HCT116 (cell line): ENCODE measurements around the gene ZNF628. TPM values are rescaled to one million over a fixed set of nuclear protein-coding genes. Genes with fewer than 3 reads are reported as not detected.

ENCODE experiments used
- ATAC-seq: fragments of 200-7000 bp; cut with Tn5 transposase; 2 replicates; pipeline ENCODE4 v1.9.1; 2020; ENCODE audit warnings: mild to moderate bottlenecking, moderate library complexity
- BruUV-seq: library from RNA; stranded (reverse); fragments of 400-500 nt; replicated peaks from 2 replicates; lab custom pipeline; 2021; lab: Mats Ljungman, UMichigan
- CTCF ChIA-PET: fragments of 300-600 bp; sonication (Branson Sonifier 250); formaldehyde crosslinking; loops from one replicate; lab custom pipeline; 2021; ENCODE audit warnings: antibody characterized with exemption; lab: Charles Lee
- POLR2A ChIA-PET: fragments of 300-600, 350-600 bp; sonication (Branson Sonifier 250); formaldehyde crosslinking; loops from one replicate; lab custom pipeline; 2021; ENCODE audit warnings: antibody characterized with exemption; lab: Charles Lee
- RAD21 ChIA-PET, 2 experiments: fragments of 300-600 bp; sonication (Branson Sonifier 250); formaldehyde crosslinking; loops; one replicate each; lab custom pipeline; 2023; ENCODE audit warnings: low total read pairs in 2 of 2; ENCODE audit not compliant: uncharacterized antibody in 2 of 2, unreplicated experiment in 2 of 2, low non-redundant PET in 1 of 2; lab: Charles Lee
- DNase-seq: peaks from one replicate; pipeline ENCODE4 v3.0.0-alpha.2; 2010; ENCODE audit warnings: low read depth, low spot score
- H2AFZ ChIP-seq: fragments of 200-600 bp; shearing (Covaris generic), sonication (generic); 2 replicates; pipeline ENCODE4 v1.6.1; 2017; ENCODE audit warnings: low read depth, mixed run types, mixed read lengths, antibody characterized with exemption, low read length; ENCODE audit not compliant: poor library complexity, severe bottlenecking
- H3K27ac ChIP-seq: 2 replicates; pipeline ENCODE4 v1.5.1; 2012; ENCODE audit warnings: low read depth, low read length
- H3K27me3 ChIP-seq: fragments of 200-600 bp; sonication (generic); 2 replicates; pipeline ENCODE4 v1.6.1; 2016; ENCODE audit warnings: mixed run types, low read length, mixed read lengths; ENCODE audit not compliant: insufficient read depth
- H3K36me3 ChIP-seq, 2 experiments: fragments of 200-500 bp in 1 of 2; fragments of 200-600 bp in 1 of 2; sonication (Bioruptor generic) in 1 of 2; sonication (generic) in 1 of 2; 2 replicates each; pipeline versions ENCODE4 v1.5.1 to v1.6.1; 2014 to 2016; ENCODE audit warnings: low read length in 2 of 2, inconsistent platforms in 1 of 2, mixed read lengths in 1 of 2, mixed run types in 1 of 2; ENCODE audit not compliant: insufficient read depth in 2 of 2, control insufficient read depth in 1 of 2
- H3K4me1 ChIP-seq, 2 experiments: fragments of 200-600 bp in 1 of 2; sonication (generic) in 1 of 2; 2 replicates each; pipeline versions ENCODE4 v1.5.1 to v1.6.1; 2012 to 2017; ENCODE audit warnings: low read length in 2 of 2, inconsistent platforms in 1 of 2, mild to moderate bottlenecking in 1 of 2, mixed read lengths in 1 of 2, mixed run types in 1 of 2, moderate library complexity in 1 of 2; ENCODE audit not compliant: insufficient read depth in 2 of 2, control insufficient read depth in 1 of 2
- H3K4me2 ChIP-seq: fragments of 200-600 bp; sonication (generic); 2 replicates; pipeline ENCODE4 v1.6.1; 2017; ENCODE audit warnings: mixed run types, low read length, mixed read lengths
- H3K4me3 ChIP-seq, 2 experiments: fragments of 200-600 bp in 1 of 2; sonication (generic) in 1 of 2; replicated peaks in 1 of 2; 2 replicates each; pipeline ENCODE4 v1.5.1; 2011 to 2016; ENCODE audit warnings: low read length in 2 of 2, control low read depth in 1 of 2, low read depth in 1 of 2, mild to moderate bottlenecking in 1 of 2, mixed read lengths in 1 of 2, mixed run types in 1 of 2
- H3K79me2 ChIP-seq: fragments of 200-600 bp; sonication (generic); 2 replicates; pipeline ENCODE4 v1.6.1; 2017; ENCODE audit warnings: mild to moderate bottlenecking, mixed run types, low read length, moderate library complexity, mixed read lengths; ENCODE audit not compliant: insufficient read depth
- H3K9ac ChIP-seq: fragments of 200-600 bp; sonication (generic); 2 replicates; pipeline ENCODE4 v1.6.1; 2016; ENCODE audit warnings: low read length, mixed read lengths
- H3K9me2 ChIP-seq: fragments of 200-600 bp; sonication (generic), shearing (Covaris generic); 2 replicates; pipeline ENCODE4 v1.6.1; 2017; ENCODE audit warnings: mixed run types, mild to moderate bottlenecking, moderate library complexity; ENCODE audit not compliant: insufficient read depth
- H3K9me3 ChIP-seq, 2 experiments: fragments of 200-500 bp in 1 of 2; fragments of 200-600 bp in 1 of 2; sonication (Bioruptor generic) in 1 of 2; sonication (generic) in 1 of 2; 2 replicates each; pipeline ENCODE4 v1.6.1; 2014 to 2017; ENCODE audit warnings: low read length in 2 of 2, mixed read lengths in 2 of 2, inconsistent platforms in 1 of 2, low read depth in 1 of 2, mild to moderate bottlenecking in 1 of 2, mixed run types in 1 of 2, moderate library complexity in 1 of 2; ENCODE audit not compliant: control insufficient read depth in 1 of 2, insufficient read depth in 1 of 2
- H4K20me1 ChIP-seq: fragments of 200-600 bp; sonication (generic), shearing (Covaris generic); 2 replicates; pipeline ENCODE4 v1.6.1; 2017; ENCODE audit warnings: mixed run types, mild to moderate bottlenecking, moderate library complexity; ENCODE audit not compliant: insufficient read depth
- EZH2 ChIP-seq: fragments of 200-600 bp; sonication (generic); IDR thresholded peaks from 2 replicates; pipeline ENCODE4 v1.6.1; 2017; ENCODE audit warnings: antibody characterized with exemption, mixed run types
- EZH2phosphoT487 ChIP-seq: fragments of 200-600 bp; IDR thresholded peaks from 2 replicates; pipeline ENCODE4 v1.6.1; 2018; ENCODE audit warnings: antibody characterized with exemption, borderline replicate concordance
- FOSL1 ChIP-seq: IDR thresholded peaks from 2 replicates; pipeline ENCODE4 v1.6.1; 2012; ENCODE audit warnings: low read depth
- JUND ChIP-seq: IDR thresholded peaks from 2 replicates; pipeline ENCODE4 v1.6.1; 2012
- POLR2A ChIP-seq: IDR thresholded peaks from 2 replicates; pipeline ENCODE4 v1.7.0; 2011; ENCODE audit warnings: borderline replicate concordance; ENCODE audit not compliant: insufficient read depth, insufficient read length; ENCODE audit errors: extremely low read depth
- POLR2AphosphoS5 ChIP-seq: IDR thresholded peaks from 2 replicates; pipeline ENCODE4 v1.6.1; 2011; ENCODE audit warnings: mild to moderate bottlenecking, low read depth, low read length, moderate library complexity
- SIN3A ChIP-seq: IDR thresholded peaks from 2 replicates; pipeline ENCODE4 v1.6.1; 2012; ENCODE audit warnings: low read depth
- SP1 ChIP-seq: IDR thresholded peaks from 2 replicates; pipeline ENCODE4 v1.6.1; 2012; ENCODE audit warnings: low read depth
- TCF7L2 ChIP-seq: IDR thresholded peaks from 2 replicates; pipeline ENCODE4 v1.7.0; 2011; ENCODE audit warnings: borderline replicate concordance, inconsistent platforms; ENCODE audit not compliant: insufficient read depth, insufficient read length; ENCODE audit errors: extremely low read depth
- YY1 ChIP-seq: IDR thresholded peaks from 2 replicates; pipeline ENCODE4 v1.6.1; 2011; ENCODE audit warnings: low read length, low read depth, moderate library complexity, mild to moderate bottlenecking; ENCODE audit not compliant: insufficient replicate concordance; ENCODE audit errors: extremely low read depth
- ZFX ChIP-seq: fragments of 450-650 bp; IDR thresholded peaks from 2 replicates; pipeline ENCODE4 v1.6.1; 2017
- ZNF274 ChIP-seq: fragments of 200-500 bp; sonication (Bioruptor generic); IDR thresholded peaks from 2 replicates; pipeline ENCODE4 v1.6.1; 2014; ENCODE audit warnings: mild to moderate bottlenecking, low read depth, low read length, inconsistent platforms
- intact Hi-C: fragments of 100-400 bp; cut with micrococcal nuclease; formaldehyde crosslinking; loops from 2 replicates; pipeline ENCODE4 v1.10.0; 2022
- total RNA-seq: library from RNA; stranded (reverse); gene quantifications from one replicate; pipeline ENCODE4 v1.2.1, GENCODE V29; 2021; ENCODE audit not compliant: unreplicated experiment
- TF ChIP-seq, protein P1 (sequence below): IDR thresholded peaks from 2 replicates; pipeline ENCODE4 v1.6.1; 2012
- TF ChIP-seq, protein P2 (sequence below): IDR thresholded peaks from 2 replicates; pipeline ENCODE4 v1.6.1; 2012; ENCODE audit warnings: low read depth
- TF ChIP-seq, protein P3 (sequence below): IDR thresholded peaks from 2 replicates; pipeline ENCODE4 v1.6.1; 2012

Gene ZNF628
- total RNA-seq, 1 experiment from 2014 or later: 14.9 TPM

DNA sequence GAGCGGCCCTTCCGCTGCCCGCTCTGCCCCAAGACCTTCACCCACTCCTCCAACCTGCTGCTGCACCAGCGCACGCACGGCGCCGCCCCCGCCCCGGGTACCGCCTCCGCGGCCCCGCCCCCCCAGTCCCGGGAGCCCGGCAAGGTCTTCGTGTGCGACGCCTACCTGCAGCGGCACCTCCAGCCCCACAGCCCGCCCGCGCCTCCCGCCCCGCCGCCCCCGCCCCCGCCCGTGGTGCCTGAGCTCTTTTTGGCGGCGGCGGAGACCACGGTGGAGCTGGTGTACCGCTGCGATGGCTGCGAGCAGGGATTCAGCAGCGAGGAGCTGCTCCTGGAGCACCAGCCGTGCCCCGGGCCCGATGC, 5.4 kb downstream of the ZNF628 start:
- ATAC-seq: no peak
- no TSS peak for BruUV-seq
- ChIA-PET RAD21 (no interaction called here), CTCF (no interaction called here), POLR2A (no interaction called here)
- DNase-seq: no peak
- H3K4me3 ChIP-seq: no peak overlapping the region
- no peak overlapping the region for H3K27ac ChIP-seq
- H3K36me3 ChIP-seq: no peaks in the 10 kb centered on the region
- H3K4me2 ChIP-seq: no peak overlapping the region
- H3K9ac ChIP-seq: no peak overlapping the region
- H3K27me3 ChIP-seq: no peaks in the 10 kb centered on the region
- H2AFZ ChIP-seq: no peak overlapping the region
- TF ChIP-seq, protein P1, sequence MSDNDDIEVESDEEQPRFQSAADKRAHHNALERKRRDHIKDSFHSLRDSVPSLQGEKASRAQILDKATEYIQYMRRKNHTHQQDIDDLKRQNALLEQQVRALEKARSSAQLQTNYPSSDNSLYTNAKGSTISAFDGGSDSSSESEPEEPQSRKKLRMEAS: no peak
- TF ChIP-seq ZNF274 (no peak), SIN3A (no peak), SP1 (no peak), FOSL1 (no peak), POLR2A (no peak), EZH2phosphoT487 (no peak), EZH2 (no peak), ZFX (no peak), YY1 (no peak), JUND (no peak), POLR2AphosphoS5 (no peak), TCF7L2 (no peak)
- TF ChIP-seq, protein P2, sequence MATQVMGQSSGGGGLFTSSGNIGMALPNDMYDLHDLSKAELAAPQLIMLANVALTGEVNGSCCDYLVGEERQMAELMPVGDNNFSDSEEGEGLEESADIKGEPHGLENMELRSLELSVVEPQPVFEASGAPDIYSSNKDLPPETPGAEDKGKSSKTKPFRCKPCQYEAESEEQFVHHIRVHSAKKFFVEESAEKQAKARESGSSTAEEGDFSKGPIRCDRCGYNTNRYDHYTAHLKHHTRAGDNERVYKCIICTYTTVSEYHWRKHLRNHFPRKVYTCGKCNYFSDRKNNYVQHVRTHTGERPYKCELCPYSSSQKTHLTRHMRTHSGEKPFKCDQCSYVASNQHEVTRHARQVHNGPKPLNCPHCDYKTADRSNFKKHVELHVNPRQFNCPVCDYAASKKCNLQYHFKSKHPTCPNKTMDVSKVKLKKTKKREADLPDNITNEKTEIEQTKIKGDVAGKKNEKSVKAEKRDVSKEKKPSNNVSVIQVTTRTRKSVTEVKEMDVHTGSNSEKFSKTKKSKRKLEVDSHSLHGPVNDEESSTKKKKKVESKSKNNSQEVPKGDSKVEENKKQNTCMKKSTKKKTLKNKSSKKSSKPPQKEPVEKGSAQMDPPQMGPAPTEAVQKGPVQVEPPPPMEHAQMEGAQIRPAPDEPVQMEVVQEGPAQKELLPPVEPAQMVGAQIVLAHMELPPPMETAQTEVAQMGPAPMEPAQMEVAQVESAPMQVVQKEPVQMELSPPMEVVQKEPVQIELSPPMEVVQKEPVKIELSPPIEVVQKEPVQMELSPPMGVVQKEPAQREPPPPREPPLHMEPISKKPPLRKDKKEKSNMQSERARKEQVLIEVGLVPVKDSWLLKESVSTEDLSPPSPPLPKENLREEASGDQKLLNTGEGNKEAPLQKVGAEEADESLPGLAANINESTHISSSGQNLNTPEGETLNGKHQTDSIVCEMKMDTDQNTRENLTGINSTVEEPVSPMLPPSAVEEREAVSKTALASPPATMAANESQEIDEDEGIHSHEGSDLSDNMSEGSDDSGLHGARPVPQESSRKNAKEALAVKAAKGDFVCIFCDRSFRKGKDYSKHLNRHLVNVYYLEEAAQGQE: no peak
- TF ChIP-seq, protein P3, sequence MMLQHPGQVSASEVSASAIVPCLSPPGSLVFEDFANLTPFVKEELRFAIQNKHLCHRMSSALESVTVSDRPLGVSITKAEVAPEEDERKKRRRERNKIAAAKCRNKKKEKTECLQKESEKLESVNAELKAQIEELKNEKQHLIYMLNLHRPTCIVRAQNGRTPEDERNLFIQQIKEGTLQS: no peak
- H4K20me1 ChIP-seq: no peaks in the 10 kb centered on the region
- peaks cover 26% of the 10 kb centered on the region for H3K79me2 ChIP-seq
- no peaks in the 10 kb centered on the region for H3K9me3 ChIP-seq
- no peaks in the 10 kb centered on the region for H3K9me2 ChIP-seq
- intact Hi-C loops: no loop called here
- peaks cover 19 to 31% of the 10 kb centered on the region in 2 experiments for H3K4me1 ChIP-seq
